Measurements from ENCODE around the gene SATL1. TPM values are rescaled to one million over a fixed set of nuclear protein-coding genes. Genes with fewer than 3 reads are reported as not detected.

SATL1 gene
- total and polyA plus RNA-seq, 2 donors (not counting 3 experiments of a cell fraction or from before 2014, with no cell fraction given) = not detected

DNA sequence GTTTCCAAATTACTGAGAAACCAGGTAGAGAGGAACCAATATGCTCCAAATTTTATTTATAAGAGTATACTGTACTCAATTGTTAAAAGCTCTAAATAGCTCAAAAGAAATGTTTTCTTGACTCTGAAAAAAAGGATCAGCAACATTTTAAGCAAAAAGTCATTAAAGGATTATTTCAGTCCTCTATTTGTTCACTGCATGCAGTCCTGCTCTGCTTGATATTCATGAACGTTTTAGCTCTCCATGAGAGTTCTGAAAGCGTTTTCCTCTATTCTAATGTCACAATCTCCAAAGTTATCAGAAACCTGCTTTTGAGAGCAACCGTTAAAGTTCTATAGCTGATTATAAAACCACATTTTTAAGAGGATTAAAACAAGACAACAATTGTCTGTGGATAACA, 129.4 kb downstream of the SATL1 start:
- H2AFZ ChIP-seq (ENCODE audit: low read depth, low read length) = no peak overlapping the region
- ChIA-PET POLR2A (no interaction called here), CTCF (interaction anchor here (0.9 kb wide), 1 partner anchor 1833 kb away, joined by 3 read pairs; no protein-coding TSS in a partner anchor)
- BruUV-seq (replicated peaks) = no TSS peak
- no peaks in the 10 kb centered on the region for H3K79me2 ChIP-seq (ENCODE audit: control insufficient read depth, insufficient read depth, low read length)
- H3K27ac ChIP-seq (ENCODE audit: insufficient read depth, low read depth, low read length) = no peak overlapping the region
- no peaks in the 10 kb centered on the region for H3K36me3 ChIP-seq (ENCODE audit: control insufficient read depth in 2 of 2, extremely low read depth in 1 of 2, insufficient read depth in 2 of 2, low read length in 2 of 2)
- H3K9ac ChIP-seq (replicated peaks; ENCODE audit: extremely low read depth, insufficient read depth, low read length) = no peak overlapping the region
- H3K9me1 ChIP-seq (replicated peaks; ENCODE audit: control insufficient read depth, extremely low read depth, insufficient read depth, low read length) = no peaks in the 10 kb centered on the region
- no peak overlapping the region for H3K4me3 ChIP-seq (replicated peaks in 1 of 3; ENCODE audit: insufficient read depth in 1 of 3, low read depth in 1 of 3, low read length in 3 of 3)
- dilution Hi-C loops (cut with MboI; ENCODE audit: extremely low pct_ligation_motif_present, low sequenced_read_pairs) = no loop called here
- H3K4me2 ChIP-seq (ENCODE audit: insufficient read depth, low read length) = no peak overlapping the region
- H3K9me3 ChIP-seq (replicated peaks; ENCODE audit: control insufficient read depth, insufficient read depth, low read length) = no peaks in the 10 kb centered on the region
- H3K27me3 ChIP-seq (ENCODE audit: control insufficient read depth in 2 of 2, insufficient read depth in 2 of 2, low read length in 2 of 2) = no peaks in the 10 kb centered on the region
- FAIRE-seq = no peak
- DNase-seq (ENCODE audit: low read depth, low spot score) = no peak
- intact Hi-C loops (cut with micrococcal nuclease) = no loop called here
- H4K20me1 ChIP-seq (replicated peaks; ENCODE audit: control insufficient read depth, extremely low read depth, insufficient read depth, low read length) = no peaks in the 10 kb centered on the region
- H3K4me1 ChIP-seq (ENCODE audit: control insufficient read depth, extremely low read depth, insufficient read depth, low read length) = no peaks in the 10 kb centered on the region
- no peak for TF ChIP-seq MYC (IDR thresholded peaks at IDR 0.05; ENCODE audit: low read depth, low read length)
- no peak for TF ChIP-seq POLR2AphosphoS5 (IDR thresholded peaks at IDR 0.05; ENCODE audit: insufficient read depth, low read depth, low read length)
- TF ChIP-seq CTCF (IDR thresholded peaks at IDR 0.05; ENCODE audit: extremely low read depth in 1 of 2, insufficient read depth in 1 of 2, low read depth in 1 of 2, low read length in 2 of 2) = no peak
- TF ChIP-seq, protein P1, sequence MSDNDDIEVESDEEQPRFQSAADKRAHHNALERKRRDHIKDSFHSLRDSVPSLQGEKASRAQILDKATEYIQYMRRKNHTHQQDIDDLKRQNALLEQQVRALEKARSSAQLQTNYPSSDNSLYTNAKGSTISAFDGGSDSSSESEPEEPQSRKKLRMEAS (IDR thresholded peaks at IDR 0.05; ENCODE audit: insufficient read depth, insufficient read length) = no peak
- TF ChIP-seq JUN (IDR thresholded peaks at IDR 0.05; ENCODE audit: borderline replicate concordance, insufficient read depth, insufficient read length, low read depth) = no peak
- no peak for TF ChIP-seq POLR2A (IDR thresholded peaks at IDR 0.05; ENCODE audit: low read depth, low read length)
- no peak for TF ChIP-seq FOS (IDR thresholded peaks at IDR 0.05; ENCODE audit: borderline replicate concordance, insufficient read depth, low read length)
- TF ChIP-seq GATA2 (IDR thresholded peaks at IDR 0.05; ENCODE audit: insufficient read depth, insufficient read length, low read depth, low read length) = no peak

All from endothelial cell of umbilical vein (primary cell).